NCI-H1694 (cell line): ENCODE results near the gene ZRANB1.

ENCODE experiments used
- DNase-seq: peaks from one replicate; lab custom pipeline; 2025; lab: John Stamatoyannopoulos, UW

Gene ZRANB1

GRCh38 chr10:125018576-125019143 is 76.7 kb downstream of the ZRANB1 start:
- no peak for DNase-seq

- DNase-seq: no peak
Observed at GRCh38 chr10:125020386-125020785, 78.5 kb downstream of the ZRANB1 start.

- no peak for DNase-seq
Observed at GRCh38 chr10:125020871-125021270, 78.9 kb downstream of the ZRANB1 start.

GRCh38 chr10:125021686-125022344 is 79.9 kb downstream of the ZRANB1 start:
- DNase-seq: no peak

- no peak for DNase-seq
Observed at GRCh38 chr10:125022671-125023070, 80.7 kb downstream of the ZRANB1 start.

- no peak for DNase-seq
Observed at GRCh38 chr10:125023255-125023654, 81.3 kb downstream of the ZRANB1 start.

GRCh38 chr10:125023862-125024496 is 82.1 kb downstream of the ZRANB1 start:
- no peak for DNase-seq

GRCh38 chr10:125024497-125025234 is 82.7 kb downstream of the ZRANB1 start:
- DNase-seq: no peak

- no peak for DNase-seq
Observed at GRCh38 chr10:125025341-125025740, 83.4 kb downstream of the ZRANB1 start.

- no peak for DNase-seq
Observed at GRCh38 chr10:125026036-125026931, 84.4 kb downstream of the ZRANB1 start.

GRCh38 chr10:125026974-125027735 is 85.2 kb downstream of the ZRANB1 start:
- DNase-seq: no peak

GRCh38 chr10:125027871-125028869 is 86.2 kb downstream of the ZRANB1 start:
- no peak for DNase-seq

GRCh38 chr10:125029584-125030242 is 87.8 kb downstream of the ZRANB1 start:
- no peak for DNase-seq

- no peak for DNase-seq
Observed at GRCh38 chr10:125030567-125031197, 88.8 kb downstream of the ZRANB1 start.

GRCh38 chr10:125032474-125033020 is 90.6 kb downstream of the ZRANB1 start:
- no peak for DNase-seq

GRCh38 chr10:125033146-125033924 is 91.4 kb downstream of the ZRANB1 start:
- no peak for DNase-seq

- no peak for DNase-seq
Observed at GRCh38 chr10:125034675-125035074, 92.8 kb downstream of the ZRANB1 start.

GRCh38 chr10:125035136-125035535 is 93.2 kb downstream of the ZRANB1 start:
- no peak for DNase-seq
